HepG2 (cell line): Measurements from ENCODE around the gene NDEL1. TPM values are rescaled to one million over a fixed set of nuclear protein-coding genes. Genes with fewer than 3 reads are reported as not detected.

Experiments
- GABPB1 ChIP-seq: IDR thresholded peaks from 2 replicates; pipeline ENCODE4 v1.6.1; 2016; ENCODE audit warnings: mild to moderate bottlenecking, missing genetic modification reagents, moderate library complexity, missing compliant biosample characterization
- MAZ ChIP-seq, 2 experiments: sonication (generic) in 1 of 2; formaldehyde crosslinking in 1 of 2; IDR thresholded peaks; 2 replicates each; pipeline versions ENCODE4 v1.5.0 to v1.6.1; 2012 to 2020; ENCODE audit warnings: low read depth in 2 of 2, mild to moderate bottlenecking in 2 of 2, borderline replicate concordance in 1 of 2, improper control_type of control experiment in 1 of 2, low read length in 1 of 2, missing genetic modification reagents in 1 of 2, moderate library complexity in 1 of 2
- PAWR ChIP-seq: sonication (generic); formaldehyde crosslinking; IDR thresholded peaks from 2 replicates; pipeline ENCODE4 v1.4.0; 2020; ENCODE audit warnings: missing genetic modification reagents, mild to moderate bottlenecking, borderline replicate concordance
- PHF8 ChIP-seq: sonication (generic); formaldehyde crosslinking; IDR thresholded peaks from 2 replicates; pipeline ENCODE4 v1.5.0; 2020; ENCODE audit warnings: missing genetic modification reagents
- REPIN1 ChIP-seq: sonication (generic); formaldehyde crosslinking; IDR thresholded peaks from 2 replicates; pipeline ENCODE4 v1.8.0; 2022; ENCODE audit warnings: missing genetic modification reagents, low read depth, mild to moderate bottlenecking, borderline replicate concordance
- SIN3B ChIP-seq: fragments of 150-350 bp; IDR thresholded peaks from 2 replicates; pipeline ENCODE4 v1.6.1; 2014; ENCODE audit warnings: low read length
- SMAD1 ChIP-seq: sonication (generic); formaldehyde crosslinking; IDR thresholded peaks from 2 replicates; pipeline ENCODE4 v1.4.0; 2020; ENCODE audit warnings: missing genetic modification reagents, low read depth, mild to moderate bottlenecking, borderline replicate concordance
- SNAPC2 ChIP-seq: sonication (generic); formaldehyde crosslinking; IDR thresholded peaks from 2 replicates; pipeline ENCODE4 v1.8.1; 2022; ENCODE audit warnings: mild to moderate bottlenecking, missing genetic modification reagents
- TCF7L2 ChIP-seq: IDR thresholded peaks from 2 replicates; pipeline ENCODE4 v1.6.1; 2011; ENCODE audit warnings: mild to moderate bottlenecking, low read depth, low read length, moderate library complexity
- ZNF451 ChIP-seq: sonication (generic); formaldehyde crosslinking; IDR thresholded peaks from 2 replicates; pipeline ENCODE4 v1.5.0; 2020; ENCODE audit warnings: mild to moderate bottlenecking, missing genetic modification reagents
- ZNF496 ChIP-seq: sonication (generic); formaldehyde crosslinking; IDR thresholded peaks from 2 replicates; pipeline ENCODE4 v1.8.1; 2023; ENCODE audit warnings: mild to moderate bottlenecking, moderate library complexity, missing genetic modification reagents; ENCODE audit not compliant: insufficient replicate concordance
- ZNF577 ChIP-seq: sonication (generic); formaldehyde crosslinking; IDR thresholded peaks from 2 replicates; pipeline ENCODE4 v1.4.0; 2020; ENCODE audit warnings: mild to moderate bottlenecking, low read depth, missing genetic modification reagents, borderline replicate concordance
- ZNF670 ChIP-seq: sonication (generic); formaldehyde crosslinking; IDR thresholded peaks from 2 replicates; pipeline ENCODE4 v1.8.0; 2022; ENCODE audit warnings: mild to moderate bottlenecking, missing genetic modification reagents, borderline replicate concordance
- polyA plus RNA-seq, 8 experiments: library from polyadenylated mRNA; depleted of rRNA in 3 of 8; stranded (reverse) in 7 of 8; unstranded in 1 of 8; fragments of >200 nt; fragmentation: Illumina TruSeq in 4 of 8; extraction: Trizol in 4 of 8; gene quantifications; 2 replicates each; pipeline versions ENCODE4 v1.2.1 to v1.2.3, GENCODE V29; 2011 to 2016; ENCODE audit warnings: low read depth in 4 of 8, missing spikeins in 1 of 8, mixed read lengths in 1 of 8; ENCODE audit not compliant: insufficient read depth in 1 of 8
- total RNA-seq, 5 experiments: library from RNA; depleted of rRNA; stranded (reverse); fragments of >200 nt; fragmentation: Illumina TruSeq; extraction: Trizol; gene quantifications; 2 replicates each; pipeline ENCODE4 v1.2.3, GENCODE V29; 2016; ENCODE audit warnings: low read depth in 1 of 5
- TF ChIP-seq, protein P1 (sequence below): sonication (generic); formaldehyde crosslinking; IDR thresholded peaks from 2 replicates; pipeline ENCODE4 v1.4.0; 2020; ENCODE audit warnings: missing genetic modification reagents, borderline replicate concordance
- TF ChIP-seq, protein P2 (sequence below): sonication (generic); formaldehyde crosslinking; IDR thresholded peaks from 2 replicates; pipeline ENCODE4 v1.8.0; 2022; ENCODE audit warnings: missing genetic modification reagents, mild to moderate bottlenecking, borderline replicate concordance
- TF ChIP-seq, protein P3 (sequence below): sonication (generic); formaldehyde crosslinking; IDR thresholded peaks from 2 replicates; pipeline ENCODE4 v1.4.0; 2020; ENCODE audit warnings: mild to moderate bottlenecking, low read depth, missing genetic modification reagents
- TF ChIP-seq, protein P4 (sequence below): fragments of 450-650 bp; IDR thresholded peaks from 2 replicates; pipeline ENCODE4 v1.6.1; 2017
- TF ChIP-seq, protein P5 (sequence below): sonication (generic); formaldehyde crosslinking; IDR thresholded peaks from 2 replicates; pipeline ENCODE4 v1.5.0; 2020; ENCODE audit warnings: missing genetic modification reagents, mild to moderate bottlenecking, borderline replicate concordance
- TF ChIP-seq, protein P6 (sequence below): sonication (generic); formaldehyde crosslinking; IDR thresholded peaks from 2 replicates; pipeline ENCODE4 v1.8.0; 2022; ENCODE audit warnings: mild to moderate bottlenecking, missing genetic modification reagents, moderate library complexity

The NDEL1 gene
- total and polyA plus RNA-seq, 2 of the 13 experiments (the other 11 are each of a cell fraction or from before 2014, with no cell fraction given): 59.8 to 153 TPM

DNA sequence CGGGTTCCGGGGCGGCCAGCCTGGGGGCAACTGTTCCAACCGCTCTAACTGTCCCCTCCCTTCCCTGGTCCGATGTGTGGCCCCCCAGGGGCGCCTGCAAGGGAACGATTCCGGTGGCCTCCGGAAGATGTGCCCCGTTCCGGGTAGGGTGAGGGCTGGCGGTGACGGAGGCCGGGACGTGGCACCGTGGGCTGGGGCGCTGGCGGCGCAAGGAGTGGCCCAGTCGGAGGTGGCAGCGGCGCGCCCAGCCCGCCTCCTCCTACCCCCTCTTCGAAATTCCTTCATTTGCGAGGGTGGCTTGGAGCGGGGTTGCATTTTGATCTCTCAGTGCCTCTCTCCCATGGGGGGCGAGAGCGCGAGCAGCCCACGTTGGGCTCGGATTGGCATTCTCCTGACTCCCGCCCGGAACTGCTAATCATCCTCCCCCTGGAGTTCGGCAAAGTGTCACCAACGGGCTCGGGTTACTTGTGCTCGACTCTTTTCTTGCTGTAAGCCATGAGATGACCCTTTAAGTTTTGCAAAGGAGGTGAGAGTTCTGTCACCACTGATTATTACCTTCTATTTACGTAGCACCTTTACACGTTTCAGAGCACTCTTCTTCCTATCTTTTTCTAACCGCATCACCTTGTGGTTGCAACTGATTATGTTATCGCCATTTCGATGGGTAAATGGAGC lies 622 bp downstream of the NDEL1 start (continued):
- TF ChIP-seq, protein P1, sequence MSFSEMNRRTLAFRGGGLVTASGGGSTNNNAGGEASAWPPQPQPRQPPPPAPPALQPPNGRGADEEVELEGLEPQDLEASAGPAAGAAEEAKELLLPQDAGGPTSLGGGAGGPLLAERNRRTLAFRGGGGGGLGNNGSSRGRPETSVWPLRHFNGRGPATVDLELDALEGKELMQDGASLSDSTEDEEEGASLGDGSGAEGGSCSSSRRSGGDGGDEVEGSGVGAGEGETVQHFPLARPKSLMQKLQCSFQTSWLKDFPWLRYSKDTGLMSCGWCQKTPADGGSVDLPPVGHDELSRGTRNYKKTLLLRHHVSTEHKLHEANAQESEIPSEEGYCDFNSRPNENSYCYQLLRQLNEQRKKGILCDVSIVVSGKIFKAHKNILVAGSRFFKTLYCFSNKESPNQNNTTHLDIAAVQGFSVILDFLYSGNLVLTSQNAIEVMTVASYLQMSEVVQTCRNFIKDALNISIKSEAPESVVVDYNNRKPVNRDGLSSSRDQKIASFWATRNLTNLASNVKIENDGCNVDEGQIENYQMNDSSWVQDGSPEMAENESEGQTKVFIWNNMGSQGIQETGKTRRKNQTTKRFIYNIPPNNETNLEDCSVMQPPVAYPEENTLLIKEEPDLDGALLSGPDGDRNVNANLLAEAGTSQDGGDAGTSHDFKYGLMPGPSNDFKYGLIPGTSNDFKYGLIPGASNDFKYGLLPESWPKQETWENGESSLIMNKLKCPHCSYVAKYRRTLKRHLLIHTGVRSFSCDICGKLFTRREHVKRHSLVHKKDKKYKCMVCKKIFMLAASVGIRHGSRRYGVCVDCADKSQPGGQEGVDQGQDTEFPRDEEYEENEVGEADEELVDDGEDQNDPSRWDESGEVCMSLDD (CRISPR knock-in tag): no peak
- 0 out of 2 replicates have a peak, but pooled peaks have one; percentile 9 for TF ChIP-seq REPIN1 (CRISPR knock-in tag)
- TF ChIP-seq, protein P2, sequence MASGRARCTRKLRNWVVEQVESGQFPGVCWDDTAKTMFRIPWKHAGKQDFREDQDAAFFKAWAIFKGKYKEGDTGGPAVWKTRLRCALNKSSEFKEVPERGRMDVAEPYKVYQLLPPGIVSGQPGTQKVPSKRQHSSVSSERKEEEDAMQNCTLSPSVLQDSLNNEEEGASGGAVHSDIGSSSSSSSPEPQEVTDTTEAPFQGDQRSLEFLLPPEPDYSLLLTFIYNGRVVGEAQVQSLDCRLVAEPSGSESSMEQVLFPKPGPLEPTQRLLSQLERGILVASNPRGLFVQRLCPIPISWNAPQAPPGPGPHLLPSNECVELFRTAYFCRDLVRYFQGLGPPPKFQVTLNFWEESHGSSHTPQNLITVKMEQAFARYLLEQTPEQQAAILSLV (CRISPR knock-in tag): 0 out of 2 replicates have a peak, but pooled peaks have one; percentile 16
- TF ChIP-seq SNAPC2: no peak
- TF ChIP-seq, protein P3, sequence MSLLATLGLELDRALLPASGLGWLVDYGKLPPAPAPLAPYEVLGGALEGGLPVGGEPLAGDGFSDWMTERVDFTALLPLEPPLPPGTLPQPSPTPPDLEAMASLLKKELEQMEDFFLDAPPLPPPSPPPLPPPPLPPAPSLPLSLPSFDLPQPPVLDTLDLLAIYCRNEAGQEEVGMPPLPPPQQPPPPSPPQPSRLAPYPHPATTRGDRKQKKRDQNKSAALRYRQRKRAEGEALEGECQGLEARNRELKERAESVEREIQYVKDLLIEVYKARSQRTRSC: no peak
- peak; percentile 44; the same call in 1 of the 2 replicates for TF ChIP-seq PHF8
- no peak for TF ChIP-seq MAZ (IDR thresholded peaks at IDR 0.05; ENCODE audit: borderline replicate concordance, low read depth, low read length)
- no peak for TF ChIP-seq MAZ (CRISPR knock-in tag; IDR thresholded peaks at IDR 0.05; ENCODE audit: low read depth)
- peak; percentile 62; the same call in 1 of the 2 replicates for TF ChIP-seq ZNF451
- TF ChIP-seq SIN3B: no peak
- TF ChIP-seq PAWR (CRISPR knock-in tag): no peak
- TF ChIP-seq ZNF496 (CRISPR knock-in tag): no peak
- TF ChIP-seq ZNF577 (CRISPR knock-in tag): no peak
- no peak for TF ChIP-seq SMAD1 (CRISPR knock-in tag)
- TF ChIP-seq, protein P4, sequence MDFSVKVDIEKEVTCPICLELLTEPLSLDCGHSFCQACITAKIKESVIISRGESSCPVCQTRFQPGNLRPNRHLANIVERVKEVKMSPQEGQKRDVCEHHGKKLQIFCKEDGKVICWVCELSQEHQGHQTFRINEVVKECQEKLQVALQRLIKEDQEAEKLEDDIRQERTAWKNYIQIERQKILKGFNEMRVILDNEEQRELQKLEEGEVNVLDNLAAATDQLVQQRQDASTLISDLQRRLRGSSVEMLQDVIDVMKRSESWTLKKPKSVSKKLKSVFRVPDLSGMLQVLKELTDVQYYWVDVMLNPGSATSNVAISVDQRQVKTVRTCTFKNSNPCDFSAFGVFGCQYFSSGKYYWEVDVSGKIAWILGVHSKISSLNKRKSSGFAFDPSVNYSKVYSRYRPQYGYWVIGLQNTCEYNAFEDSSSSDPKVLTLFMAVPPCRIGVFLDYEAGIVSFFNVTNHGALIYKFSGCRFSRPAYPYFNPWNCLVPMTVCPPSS: no peak
- TF ChIP-seq, protein P5, sequence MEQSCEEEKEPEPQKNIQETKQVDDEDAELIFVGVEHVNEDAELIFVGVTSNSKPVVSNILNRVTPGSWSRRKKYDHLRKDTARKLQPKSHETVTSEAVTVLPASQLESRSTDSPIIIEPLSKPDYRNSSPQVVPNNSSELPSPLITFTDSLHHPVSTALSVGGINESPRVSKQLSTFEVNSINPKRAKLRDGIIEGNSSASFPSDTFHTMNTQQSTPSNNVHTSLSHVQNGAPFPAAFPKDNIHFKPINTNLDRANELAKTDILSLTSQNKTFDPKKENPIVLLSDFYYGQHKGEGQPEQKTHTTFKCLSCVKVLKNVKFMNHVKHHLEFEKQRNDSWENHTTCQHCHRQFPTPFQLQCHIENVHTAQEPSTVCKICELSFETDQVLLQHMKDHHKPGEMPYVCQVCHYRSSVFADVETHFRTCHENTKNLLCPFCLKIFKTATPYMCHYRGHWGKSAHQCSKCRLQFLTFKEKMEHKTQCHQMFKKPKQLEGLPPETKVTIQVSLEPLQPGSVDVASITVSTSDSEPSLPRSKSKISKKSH (CRISPR knock-in tag): 0 out of 2 replicates have a peak, but pooled peaks have one; percentile 47
- no peak for TF ChIP-seq TCF7L2
- TF ChIP-seq ZNF670: no peak
- TF ChIP-seq GABPB1 (CRISPR knock-in tag): peak; percentile 50
- TF ChIP-seq, protein P6, sequence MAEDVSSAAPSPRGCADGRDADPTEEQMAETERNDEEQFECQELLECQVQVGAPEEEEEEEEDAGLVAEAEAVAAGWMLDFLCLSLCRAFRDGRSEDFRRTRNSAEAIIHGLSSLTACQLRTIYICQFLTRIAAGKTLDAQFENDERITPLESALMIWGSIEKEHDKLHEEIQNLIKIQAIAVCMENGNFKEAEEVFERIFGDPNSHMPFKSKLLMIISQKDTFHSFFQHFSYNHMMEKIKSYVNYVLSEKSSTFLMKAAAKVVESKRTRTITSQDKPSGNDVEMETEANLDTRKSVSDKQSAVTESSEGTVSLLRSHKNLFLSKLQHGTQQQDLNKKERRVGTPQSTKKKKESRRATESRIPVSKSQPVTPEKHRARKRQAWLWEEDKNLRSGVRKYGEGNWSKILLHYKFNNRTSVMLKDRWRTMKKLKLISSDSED (CRISPR knock-in tag): no peak; the same call in 1 of the 2 replicates
